Ovary (tissue), 3 donors: ENCODE measurements around the gene INTS15.

Experiments
- CTCF ChIP-seq, 3 donors: fragments of 450-650 bp in 2 of 3; fragments of 200-600 bp in 1 of 3; IDR thresholded peaks; one replicate each; pipeline versions ENCODE4 v1.5.1 to v1.8.0; 2016 to 2022; ENCODE audit warnings: antibody characterized with exemption in 3 of 3, mild to moderate bottlenecking in 1 of 3
- POLR2A ChIP-seq: fragments of 450-650 bp; IDR thresholded peaks from one replicate; pipeline ENCODE4 v1.6.1; 2017; ENCODE audit warnings: antibody characterized with exemption, mild to moderate bottlenecking, moderate library complexity
- donor health status: DM: no; HTN: no; CAD: no.

- TF ChIP-seq CTCF (IDR thresholded peaks at IDR 0.05) = no peak
- TF ChIP-seq POLR2A = no peak
These were observed 49.2 kb downstream of the INTS15 start for GRCh38 chr7:6639032-6639431.
